AG04449 (cell line): Measurements from ENCODE around the gene DHX35.
A peak's percentile ranks its signal among the peaks of the same experiment; 100 is the strongest.

Source experiments
- CTCF ChIA-PET: fragments of 350-600 bp; formaldehyde crosslinking; extraction: SDS; loops from one replicate; lab custom pipeline; 2021; ENCODE audit warnings: antibody characterized with exemption; lab: Yijun Ruan, JAX
- POLR2A ChIA-PET: fragments of 400-600, 350-600 bp; formaldehyde crosslinking; extraction: SDS; loops from one replicate; lab custom pipeline; 2020; ENCODE audit warnings: antibody characterized with exemption, inconsistent platforms; lab: Yijun Ruan, JAX
- DNase-seq: peaks from one replicate; pipeline ENCODE4 v3.0.0-alpha.2; 2010; ENCODE audit warnings: low read depth, low spot score
- H3K4me3 ChIP-seq: 2 replicates; pipeline ENCODE4 v1.5.1; 2011; ENCODE audit warnings: low read depth, mild to moderate bottlenecking, control low read depth, low read length
- CTCF ChIP-seq: IDR thresholded peaks from one replicate; pipeline ENCODE4 v1.5.1; 2011; ENCODE audit warnings: mild to moderate bottlenecking, moderate library complexity, low read length, control low read depth, inconsistent platforms; ENCODE audit not compliant: insufficient read depth; ENCODE audit errors: missing control alignments

The DHX35 gene

GRCh38 chr20:38927902-38928578, 34.1 kb upstream of the DHX35 start:
- peak overlapping the region; percentile 42 for H3K4me3 ChIP-seq
- ChIA-PET POLR2A (interaction anchor here (0.6 kb wide), 1 partner anchor 36 kb away, joined by 4 read pairs; no protein-coding TSS in a partner anchor), CTCF (interaction anchor here (0.9 to 15.0 kb wide), 9 partner anchors 8 to 153 kb away, joined by 3 to 296 read pairs (median 4); no protein-coding TSS in a partner anchor)
- DNase-seq = no peak
- TF ChIP-seq CTCF = no peak

- CTCF ChIA-PET = interaction anchor here (0.8 to 15.0 kb wide), 6 partner anchors 10 to 496 kb away, joined by 3 to 296 read pairs (median 4); partner anchors contain the start of genes DHX35 and SNHG17
- no peak for TF ChIP-seq CTCF
- DNase-seq = no peak
- POLR2A ChIA-PET = interaction anchor here (0.7 kb wide), 1 partner anchor 32 kb away, joined by 3 read pairs; the partner anchor contains the start of gene DHX35
- H3K4me3 ChIP-seq = no peak overlapping the region
These were observed 31.9 kb upstream of the DHX35 start for GRCh38 chr20:38930242-38930569.

- ChIA-PET POLR2A (no interaction called here), CTCF (interaction anchor here (1.0 to 15.0 kb wide), 5 partner anchors 10 to 148 kb away, joined by 3 to 296 read pairs (median 6); partner anchors contain the start of gene DHX35)
- H3K4me3 ChIP-seq = no peak overlapping the region
- no peak for DNase-seq
- no peak for TF ChIP-seq CTCF
These were observed 30.2 kb upstream of the DHX35 start for GRCh38 chr20:38931984-38932383.

GRCh38 chr20:38932457-38933120, 29.6 kb upstream of the DHX35 start:
- POLR2A ChIA-PET = no interaction called here
- DNase-seq = peak; percentile 14
- no peak for TF ChIP-seq CTCF
- CTCF ChIA-PET = interaction anchor here (1.0 to 15.0 kb wide), 4 partner anchors 10 to 116 kb away, joined by 3 to 296 read pairs (median 7); partner anchors contain the start of gene DHX35
- H3K4me3 ChIP-seq = no peak overlapping the region

- DNase-seq = no peak
- no peak for TF ChIP-seq CTCF
- ChIA-PET POLR2A (no interaction called here), CTCF (interaction anchor here (1.2 kb wide), 1 partner anchor 8 kb away, joined by 7 read pairs; the partner anchor contains the start of gene FAM83D)
- H3K4me3 ChIP-seq = no peak overlapping the region
These were observed 27.6 kb upstream of the DHX35 start for GRCh38 chr20:38934530-38934929.

- no peak for TF ChIP-seq CTCF
- CTCF ChIA-PET = interaction anchor here (2.1 kb wide), 1 partner anchor 8 kb away, joined by 9 read pairs; the partner anchor contains the start of gene FAM83D
- POLR2A ChIA-PET = no interaction called here
- no peak overlapping the region for H3K4me3 ChIP-seq
- no peak for DNase-seq
These were observed 26.9 kb upstream of the DHX35 start for GRCh38 chr20:38935285-38935684.
